HepG2 (cell line): ENCODE measurements around the gene IRF6. TPM values are rescaled to one million over a fixed set of nuclear protein-coding genes. Genes with fewer than 3 reads are reported as not detected.
A peak's percentile ranks its signal among the peaks of the same experiment; 100 is the strongest.

Experiments used
- DPF2 ChIP-seq: sonication (generic); formaldehyde crosslinking; IDR thresholded peaks from 2 replicates; pipeline ENCODE4 v1.4.0; 2020; ENCODE audit warnings: mild to moderate bottlenecking, low read depth, missing genetic modification reagents, borderline replicate concordance
- JUN ChIP-seq: sonication (generic); formaldehyde crosslinking; IDR thresholded peaks from 2 replicates; pipeline ENCODE4 v1.4.0; 2020; ENCODE audit warnings: mild to moderate bottlenecking, missing genetic modification reagents
- KDM5B ChIP-seq: sonication (generic); formaldehyde crosslinking; IDR thresholded peaks from 2 replicates; pipeline ENCODE4 v1.4.0; 2020; ENCODE audit warnings: missing genetic modification reagents, mild to moderate bottlenecking, borderline replicate concordance
- MAFF ChIP-seq: IDR thresholded peaks from 2 replicates; pipeline ENCODE4 v1.6.1; 2011; ENCODE audit warnings: low read depth, low read length, improper control_type of control experiment
- MYNN ChIP-seq: sonication (generic); formaldehyde crosslinking; IDR thresholded peaks from 2 replicates; pipeline ENCODE4 v1.4.0; 2020; ENCODE audit warnings: mild to moderate bottlenecking, low read depth, missing genetic modification reagents
- NFATC3 ChIP-seq: sonication (generic); formaldehyde crosslinking; IDR thresholded peaks from 2 replicates; pipeline ENCODE4 v1.5.1; 2020; ENCODE audit warnings: mild to moderate bottlenecking, missing genetic modification reagents
- RCOR2 ChIP-seq: IDR thresholded peaks from 2 replicates; pipeline ENCODE4 v1.6.1; 2016; ENCODE audit warnings: missing biosample characterization, missing genetic modification reagents
- RELA ChIP-seq: sonication (generic); formaldehyde crosslinking; IDR thresholded peaks from 2 replicates; pipeline ENCODE4 v1.4.0; 2020; ENCODE audit warnings: missing genetic modification reagents
- TCF7L2 ChIP-seq: IDR thresholded peaks from 2 replicates; pipeline ENCODE4 v1.6.1; 2011; ENCODE audit warnings: mild to moderate bottlenecking, low read depth, low read length, moderate library complexity
- THAP8 ChIP-seq: sonication (generic); formaldehyde crosslinking; IDR thresholded peaks from 2 replicates; pipeline ENCODE4 v1.5.1; 2020; ENCODE audit warnings: missing genetic modification reagents, mild to moderate bottlenecking, borderline replicate concordance
- THRA ChIP-seq: sonication (generic); formaldehyde crosslinking; IDR thresholded peaks from 2 replicates; pipeline ENCODE4 v1.4.0; 2020; ENCODE audit warnings: missing genetic modification reagents, borderline replicate concordance
- ZNF101 ChIP-seq: sonication (generic); formaldehyde crosslinking; IDR thresholded peaks from 2 replicates; pipeline ENCODE4 v1.4.0; 2020; ENCODE audit warnings: mild to moderate bottlenecking, low read depth, missing genetic modification reagents, borderline replicate concordance
- ZNF142 ChIP-seq: sonication (generic); formaldehyde crosslinking; IDR thresholded peaks from 2 replicates; pipeline ENCODE4 v1.4.0; 2020; ENCODE audit warnings: missing genetic modification reagents
- ZNF224 ChIP-seq: sonication (generic); formaldehyde crosslinking; IDR thresholded peaks from 2 replicates; pipeline ENCODE4 v1.5.0; 2020; ENCODE audit warnings: mild to moderate bottlenecking, missing genetic modification reagents
- ZNF446 ChIP-seq: sonication (generic); formaldehyde crosslinking; IDR thresholded peaks from 2 replicates; pipeline ENCODE4 v1.5.0; 2020; ENCODE audit warnings: mild to moderate bottlenecking, missing genetic modification reagents
- ZNF547 ChIP-seq: sonication (generic); formaldehyde crosslinking; IDR thresholded peaks from 2 replicates; pipeline ENCODE4 v1.5.1; 2020; ENCODE audit warnings: mild to moderate bottlenecking, missing genetic modification reagents
- ZNF678 ChIP-seq: sonication (generic); formaldehyde crosslinking; IDR thresholded peaks from 2 replicates; pipeline ENCODE4 v1.4.0; 2020; ENCODE audit warnings: mild to moderate bottlenecking, missing genetic modification reagents
- ZNF772 ChIP-seq: sonication (generic); formaldehyde crosslinking; IDR thresholded peaks from 2 replicates; pipeline ENCODE4 v1.5.0; 2020; ENCODE audit warnings: mild to moderate bottlenecking, missing genetic modification reagents
- polyA plus RNA-seq, 8 experiments: library from polyadenylated mRNA; depleted of rRNA in 3 of 8; stranded (reverse) in 7 of 8; unstranded in 1 of 8; fragments of >200 nt; fragmentation: Illumina TruSeq in 4 of 8; extraction: Trizol in 4 of 8; gene quantifications; 2 replicates each; pipeline versions ENCODE4 v1.2.1 to v1.2.3, GENCODE V29; 2011 to 2016; ENCODE audit warnings: low read depth in 4 of 8, missing spikeins in 1 of 8, mixed read lengths in 1 of 8; ENCODE audit not compliant: insufficient read depth in 1 of 8
- total RNA-seq, 5 experiments: library from RNA; depleted of rRNA; stranded (reverse); fragments of >200 nt; fragmentation: Illumina TruSeq; extraction: Trizol; gene quantifications; 2 replicates each; pipeline ENCODE4 v1.2.3, GENCODE V29; 2016; ENCODE audit warnings: low read depth in 1 of 5
- TF ChIP-seq, protein P1 (sequence below): sonication (generic); formaldehyde crosslinking; IDR thresholded peaks from 2 replicates; pipeline ENCODE4 v1.8.0; 2022; ENCODE audit warnings: mild to moderate bottlenecking, missing genetic modification reagents; ENCODE audit not compliant: insufficient replicate concordance

IRF6 gene
- total and polyA plus RNA-seq, 2 of the 13 experiments (the other 11 are each of a cell fraction or from before 2014, with no cell fraction given), result 0.02 TPM; not detected in 1

- peak; percentile 71; the same call in 1 of the 2 replicates for TF ChIP-seq THRA
- no peak for TF ChIP-seq ZNF224 (CRISPR knock-in tag)
- TF ChIP-seq THAP8 (CRISPR knock-in tag), result no peak
- no peak; the same call in 1 of the 2 replicates for TF ChIP-seq KDM5B (CRISPR knock-in tag)
- TF ChIP-seq, protein P1, sequence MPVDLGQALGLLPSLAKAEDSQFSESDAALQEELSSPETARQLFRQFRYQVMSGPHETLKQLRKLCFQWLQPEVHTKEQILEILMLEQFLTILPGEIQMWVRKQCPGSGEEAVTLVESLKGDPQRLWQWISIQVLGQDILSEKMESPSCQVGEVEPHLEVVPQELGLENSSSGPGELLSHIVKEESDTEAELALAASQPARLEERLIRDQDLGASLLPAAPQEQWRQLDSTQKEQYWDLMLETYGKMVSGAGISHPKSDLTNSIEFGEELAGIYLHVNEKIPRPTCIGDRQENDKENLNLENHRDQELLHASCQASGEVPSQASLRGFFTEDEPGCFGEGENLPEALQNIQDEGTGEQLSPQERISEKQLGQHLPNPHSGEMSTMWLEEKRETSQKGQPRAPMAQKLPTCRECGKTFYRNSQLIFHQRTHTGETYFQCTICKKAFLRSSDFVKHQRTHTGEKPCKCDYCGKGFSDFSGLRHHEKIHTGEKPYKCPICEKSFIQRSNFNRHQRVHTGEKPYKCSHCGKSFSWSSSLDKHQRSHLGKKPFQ (CRISPR knock-in tag), result peak; percentile 44
- no peak for TF ChIP-seq ZNF678 (CRISPR knock-in tag)
- no peak for TF ChIP-seq ZNF101 (CRISPR knock-in tag)
- TF ChIP-seq MYNN, result no peak
- no peak for TF ChIP-seq RCOR2 (CRISPR knock-in tag)
- no peak for TF ChIP-seq MAFF
- TF ChIP-seq TCF7L2, result no peak
- peak; percentile 90 for TF ChIP-seq JUN
- peak; percentile 55; the same call in 1 of the 2 replicates for TF ChIP-seq ZNF547 (CRISPR knock-in tag)
- TF ChIP-seq DPF2 (CRISPR knock-in tag), result peak; percentile 54; the same call in 1 of the 2 replicates
- TF ChIP-seq RELA (CRISPR knock-in tag), result no peak
- no peak for TF ChIP-seq ZNF142 (CRISPR knock-in tag)
- TF ChIP-seq ZNF772 (CRISPR knock-in tag), result no peak
- no peak for TF ChIP-seq NFATC3 (CRISPR knock-in tag)
- no peak for TF ChIP-seq ZNF446 (CRISPR knock-in tag)
Observed at GRCh38 chr1:209747580-209748262, 58.2 kb downstream of the IRF6 start (continued).
